Breast epithelium (tissue), 3 donors: ENCODE measurements around the gene SFXN2.

Experiments
- POLR2A ChIP-seq: fragments of 450-650 bp; IDR thresholded peaks from one replicate; pipeline ENCODE4 v1.6.1; 2016; ENCODE audit warnings: antibody characterized with exemption, mild to moderate bottlenecking, moderate library complexity
- POLR2AphosphoS5 ChIP-seq, 3 donors: sonication (generic); formaldehyde crosslinking; IDR thresholded peaks; one replicate each; pipeline ENCODE4 v1.6.1; 2017; ENCODE audit warnings: antibody characterized with exemption in 3 of 3

DNA sequence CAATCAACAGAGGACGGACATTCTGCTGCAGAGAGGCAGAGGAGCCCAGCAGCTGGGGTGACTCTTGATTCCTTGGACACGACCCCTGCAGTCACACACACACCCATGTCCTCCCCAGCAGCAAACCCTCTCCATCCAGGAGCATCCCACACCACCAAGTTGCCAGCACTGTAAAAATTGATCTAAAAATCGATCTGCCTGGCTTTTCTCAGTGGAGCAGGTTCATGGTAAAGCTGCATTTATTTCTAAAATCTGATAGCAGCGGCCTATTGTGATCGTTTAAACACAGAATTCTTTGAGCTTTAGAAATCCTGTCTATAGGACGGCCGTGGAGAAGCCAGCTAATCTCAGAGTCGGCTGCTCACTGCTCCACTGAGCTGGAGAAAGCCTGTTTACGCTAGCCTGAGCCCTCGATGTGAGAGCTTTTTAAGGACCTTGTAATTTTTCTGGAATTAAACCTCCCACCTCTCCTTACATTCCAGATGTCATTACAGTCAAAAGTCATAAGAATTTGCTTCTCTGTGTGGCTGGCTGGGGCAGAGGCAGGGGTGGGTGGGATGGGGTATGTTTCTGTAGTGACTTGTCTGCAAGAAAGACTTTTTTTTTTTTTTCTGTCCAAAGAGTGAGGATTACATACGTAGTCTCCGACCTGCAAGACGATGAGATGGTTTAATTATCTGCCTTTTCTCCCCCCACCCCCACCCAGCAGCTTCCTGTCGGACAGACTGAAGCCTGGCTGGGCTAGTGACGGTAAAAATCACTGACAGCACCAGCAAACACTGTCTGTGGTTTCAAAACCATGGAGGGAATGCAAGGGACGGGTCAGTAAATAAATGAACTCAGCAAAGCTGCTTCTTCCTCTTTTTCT is 38.5 kb upstream of the SFXN2 start:
- TF ChIP-seq POLR2AphosphoS5 (IDR thresholded peaks at IDR 0.05) (no peak), POLR2A (no peak)
